ENCODE measurements around the gene PKDCC. TPM values are rescaled to one million over a fixed set of nuclear protein-coding genes. Genes with fewer than 3 reads are reported as not detected.

The PKDCC gene
- total and polyA plus RNA-seq, 2 donors (not counting 1 experiment from before 2014, with no cell fraction given): 0.20 to 0.82 TPM

DNA sequence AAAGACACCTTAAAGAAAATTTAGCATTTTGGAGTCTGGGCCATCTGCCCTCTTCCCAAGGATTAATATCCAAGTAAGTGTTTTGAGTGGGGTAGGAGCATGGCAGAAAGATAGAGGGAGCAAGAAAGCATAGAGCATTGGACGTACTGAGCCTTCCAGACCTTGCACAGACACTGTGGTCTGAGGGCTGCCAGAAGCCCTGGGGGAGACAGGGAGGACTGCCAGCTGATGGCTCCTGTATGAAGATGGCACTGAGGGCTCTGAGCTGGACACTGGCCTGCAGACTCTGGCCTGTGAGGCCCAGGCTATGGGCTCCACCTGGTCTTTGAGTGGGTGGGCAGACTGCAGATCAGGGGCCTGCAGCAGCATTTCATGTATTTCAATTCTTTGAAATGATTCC lies 2.9 kb upstream of the PKDCC start:
- Histone ChIP-seq H3K4me2 (replicated peaks; ENCODE audit: low read depth, low read length, poor library complexity, severe bottlenecking) (no peak overlapping the region), H3K27me3 (replicated peaks in 1 of 4; ENCODE audit: control extremely low read depth in 1 of 4, control insufficient read depth in 3 of 4, insufficient read depth in 4 of 4, low read length in 3 of 4) (peaks cover 0 to 58% (median 14%) of the 10 kb centered on the region in 4 experiments), H3K36me3 (replicated peaks in 1 of 2; ENCODE audit: control extremely low read depth in 1 of 2, control insufficient read depth in 1 of 2, extremely low read depth in 1 of 2, insufficient read depth in 2 of 2, low read length in 1 of 2) (no peaks in the 10 kb centered on the region), H3K79me2 (ENCODE audit: control insufficient read depth, insufficient read depth, low read length) (no peaks in the 10 kb centered on the region), H3K27ac (ENCODE audit: low read length in 2 of 2) (no peak overlapping the region), H3K4me1 (ENCODE audit: control insufficient read depth in 2 of 2, insufficient read depth in 2 of 2, low read length in 2 of 2) (peaks cover 12 to 13% of the 10 kb centered on the region in 2 donors), H3K4me3 (ENCODE audit: control extremely low read depth in 1 of 5, extremely low read depth in 1 of 5, insufficient read depth in 1 of 5, low read depth in 2 of 5, low read length in 4 of 5) (no peak overlapping the region), H3K9ac (ENCODE audit: low read length) (no peak overlapping the region), H2AFZ (ENCODE audit: insufficient read depth, low read depth, low read length, poor library complexity, severe bottlenecking) (no peak overlapping the region), H4K20me1 (ENCODE audit: control insufficient read depth, insufficient read depth, low read length, poor library complexity, severe bottlenecking) (no peaks in the 10 kb centered on the region), H3K9me3 (ENCODE audit: control extremely low read depth in 1 of 3, control insufficient read depth in 2 of 3, insufficient read depth in 1 of 3, low read length in 2 of 3) (no peaks in the 10 kb centered on the region)
- H3K27me3 Mint-ChIP-seq: peaks cover 59% of the 10 kb centered on the region
- H3K4me3 Mint-ChIP-seq: no peak overlapping the region
- H3K4me1 Mint-ChIP-seq: peaks cover 7% of the 10 kb centered on the region
- ATAC-seq (ENCODE audit: low read depth) (no peak), DNase-seq (no peak)
- ChIA-PET POLR2A (no interaction called here), CTCF (no interaction called here)
- no peak overlapping the region for H3K27ac Mint-ChIP-seq
- TF ChIP-seq EZH2 (IDR thresholded peaks at IDR 0.05; ENCODE audit: borderline replicate concordance, insufficient read depth, low read depth, low read length, poor library complexity, severe bottlenecking) (no peak), CTCF (IDR thresholded peaks at IDR 0.05) (no peak)
- 84% methylated on average over 1 of the region's 1 CpG for WGBS (ENCODE audit: insufficient coverage)
- intact Hi-C loops (cut with micrococcal nuclease): no loop called here
- no peaks in the 10 kb centered on the region for H3K9me3 Mint-ChIP-seq (ENCODE audit: insufficient read depth)

DNA sequence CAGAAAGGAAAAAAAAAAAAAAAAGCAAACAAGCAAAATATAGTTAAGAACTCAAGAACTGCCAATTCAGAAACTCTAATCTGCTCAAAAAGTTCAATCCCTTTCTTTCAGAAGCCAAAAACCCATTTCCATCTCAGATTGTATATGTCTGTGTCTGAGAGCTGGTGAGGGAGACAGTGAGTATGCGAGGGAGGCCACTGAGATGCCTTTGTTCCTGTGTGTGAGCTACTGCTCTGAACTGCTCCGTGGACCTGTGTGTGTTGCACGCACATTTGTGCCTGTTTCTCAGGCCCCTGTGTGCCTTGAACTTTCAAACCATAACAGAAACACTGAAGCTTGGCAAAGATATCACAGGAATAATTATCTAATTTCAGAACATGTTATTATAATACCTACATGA lies 2.5 kb upstream of the PKDCC start:
- Histone ChIP-seq H4K20me1 (ENCODE audit: control insufficient read depth, insufficient read depth, low read length, poor library complexity, severe bottlenecking) (no peaks in the 10 kb centered on the region), H3K4me3 (ENCODE audit: control extremely low read depth in 1 of 5, extremely low read depth in 1 of 5, insufficient read depth in 1 of 5, low read depth in 2 of 5, low read length in 4 of 5) (no peak overlapping the region), H3K9me3 (ENCODE audit: control extremely low read depth in 1 of 3, control insufficient read depth in 2 of 3, insufficient read depth in 1 of 3, low read length in 2 of 3) (no peaks in the 10 kb centered on the region), H3K9ac (ENCODE audit: low read length) (no peak overlapping the region), H3K79me2 (ENCODE audit: control insufficient read depth, insufficient read depth, low read length) (no peaks in the 10 kb centered on the region), H3K27me3 (replicated peaks in 1 of 4; ENCODE audit: control extremely low read depth in 1 of 4, control insufficient read depth in 3 of 4, insufficient read depth in 4 of 4, low read length in 3 of 4) (peaks cover 0 to 60% (median 14%) of the 10 kb centered on the region in 4 experiments), H3K4me1 (ENCODE audit: control insufficient read depth in 2 of 2, insufficient read depth in 2 of 2, low read length in 2 of 2) (peaks cover 12 to 13% of the 10 kb centered on the region in 2 donors), H3K36me3 (replicated peaks in 1 of 2; ENCODE audit: control extremely low read depth in 1 of 2, control insufficient read depth in 1 of 2, extremely low read depth in 1 of 2, insufficient read depth in 2 of 2, low read length in 1 of 2) (no peaks in the 10 kb centered on the region), H3K4me2 (replicated peaks; ENCODE audit: low read depth, low read length, poor library complexity, severe bottlenecking) (no peak overlapping the region), H3K27ac (ENCODE audit: low read length in 2 of 2) (no peak overlapping the region), H2AFZ (ENCODE audit: insufficient read depth, low read depth, low read length, poor library complexity, severe bottlenecking) (no peak overlapping the region)
- Mint-ChIP-seq H3K27me3 (peaks cover 58% of the 10 kb centered on the region), H3K9me3 (ENCODE audit: insufficient read depth) (no peaks in the 10 kb centered on the region), H3K4me3 (no peak overlapping the region), H3K4me1 (peaks cover 7% of the 10 kb centered on the region), H3K27ac (no peak overlapping the region)
- ATAC-seq (ENCODE audit: low read depth): no peak
- intact Hi-C loops (cut with micrococcal nuclease): no loop called here
- CTCF ChIA-PET: no interaction called here
- POLR2A ChIA-PET: no interaction called here
- TF ChIP-seq CTCF (IDR thresholded peaks at IDR 0.05): no peak
- no peak for TF ChIP-seq EZH2 (IDR thresholded peaks at IDR 0.05; ENCODE audit: borderline replicate concordance, insufficient read depth, low read depth, low read length, poor library complexity, severe bottlenecking)
- WGBS (ENCODE audit: insufficient coverage): 100% methylated on average over 1 of the region's 3 CpGs
- DNase-seq: no peak
